H9 (cell line): ENCODE data around the gene PTPRN2. TPM values are rescaled to one million over a fixed set of nuclear protein-coding genes. Genes with fewer than 3 reads are reported as not detected.

Source experiments
- DNase-seq: peaks from one replicate; pipeline ENCODE4 v3.0.0-alpha.2; 2017
- H2AFZ ChIP-seq: one replicate; pipeline ENCODE4 v1.6.1; 2013; ENCODE audit warnings: mild to moderate bottlenecking, low read length, control low read depth, moderate library complexity
- H2AK5ac ChIP-seq: 2 replicates; pipeline ENCODE4 v1.6.1; 2013; ENCODE audit warnings: low read length, control low read depth, mixed read lengths; ENCODE audit not compliant: insufficient read length
- H2BK120ac ChIP-seq: one replicate; pipeline ENCODE4 v1.6.1; 2013; ENCODE audit warnings: low read depth, mild to moderate bottlenecking, low read length, control low read depth, inconsistent platforms; ENCODE audit not compliant: poor library complexity, severe bottlenecking
- H2BK12ac ChIP-seq: 2 replicates; pipeline ENCODE4 v1.6.1; 2013; ENCODE audit warnings: low read length, control low read depth, mixed read lengths, low read depth; ENCODE audit not compliant: insufficient read length
- H2BK15ac ChIP-seq: 2 replicates; pipeline ENCODE4 v1.6.1; 2013; ENCODE audit warnings: low read depth, low read length, control low read depth
- H2BK20ac ChIP-seq: one replicate; pipeline ENCODE4 v1.6.1; 2013; ENCODE audit warnings: low read depth, mild to moderate bottlenecking, low read length, control low read depth, inconsistent platforms; ENCODE audit not compliant: poor library complexity, severe bottlenecking
- H2BK5ac ChIP-seq: 2 replicates; pipeline ENCODE4 v1.6.1; 2013; ENCODE audit warnings: low read length, control low read depth, mixed read lengths; ENCODE audit not compliant: insufficient read length
- H3K14ac ChIP-seq: 2 replicates; pipeline ENCODE4 v1.6.1; 2013; ENCODE audit warnings: low read length, control low read depth; ENCODE audit not compliant: insufficient read depth
- H3K18ac ChIP-seq: 2 replicates; pipeline ENCODE4 v1.6.1; 2013; ENCODE audit warnings: low read depth, mild to moderate bottlenecking, mixed read lengths, low read length, control low read depth; ENCODE audit not compliant: insufficient read length
- H3K23ac ChIP-seq: 2 replicates; pipeline ENCODE4 v1.6.1; 2013; ENCODE audit warnings: low read length, control low read depth, mixed read lengths, low read depth; ENCODE audit not compliant: insufficient read length
- H3K23me2 ChIP-seq: 2 replicates; pipeline ENCODE4 v1.6.1; 2013; ENCODE audit warnings: low read depth, mild to moderate bottlenecking, mixed read lengths, low read length, control low read depth; ENCODE audit not compliant: insufficient read length, poor library complexity, severe bottlenecking
- H3K27ac ChIP-seq: 2 replicates; pipeline ENCODE4 v1.5.1; 2013; ENCODE audit warnings: low read length, control low read depth, mixed read lengths, low read depth; ENCODE audit not compliant: insufficient read length
- H3K27me3 ChIP-seq: 2 replicates; pipeline ENCODE4 v1.6.1; 2013; ENCODE audit warnings: low read length, control low read depth, inconsistent platforms; ENCODE audit not compliant: insufficient read depth
- H3K4ac ChIP-seq: 2 replicates; pipeline ENCODE4 v1.6.1; 2013; ENCODE audit warnings: low read depth, mild to moderate bottlenecking, control low read depth, inconsistent platforms, low read length, moderate library complexity
- H3K4me1 ChIP-seq: 2 replicates; pipeline ENCODE4 v1.6.1; 2013; ENCODE audit warnings: low read length, control low read depth, inconsistent platforms; ENCODE audit not compliant: insufficient read depth
- H3K4me2 ChIP-seq: 2 replicates; pipeline ENCODE4 v1.6.1; 2013; ENCODE audit warnings: low read length, control low read depth, mixed read lengths; ENCODE audit not compliant: insufficient read length, insufficient read depth
- H3K56ac ChIP-seq: 2 replicates; pipeline ENCODE4 v1.6.1; 2013; ENCODE audit warnings: low read depth, mild to moderate bottlenecking, mixed read lengths, low read length, control low read depth; ENCODE audit not compliant: insufficient read length
- H3K79me1 ChIP-seq: 2 replicates; pipeline ENCODE4 v1.6.1; 2013; ENCODE audit warnings: low read depth, mild to moderate bottlenecking, moderate library complexity, low read length, control low read depth, inconsistent platforms; ENCODE audit not compliant: insufficient read depth, poor library complexity, severe bottlenecking
- H3K79me2 ChIP-seq: 2 replicates; pipeline ENCODE4 v1.6.1; 2013; ENCODE audit warnings: low read length, control low read depth, inconsistent platforms; ENCODE audit not compliant: insufficient read depth
- H3K9ac ChIP-seq: 2 replicates; pipeline ENCODE4 v1.6.1; 2013; ENCODE audit warnings: low read length, control low read depth, mixed read lengths; ENCODE audit not compliant: insufficient read length; ENCODE audit errors: extremely low read depth
- H3K9me3 ChIP-seq: one replicate; pipeline ENCODE4 v1.6.1; 2013; ENCODE audit warnings: low read depth, low read length, inconsistent platforms; ENCODE audit not compliant: control insufficient read depth
- H3T11ph ChIP-seq: one replicate; pipeline ENCODE4 v1.6.1; 2013; ENCODE audit warnings: mild to moderate bottlenecking, low read length, control low read depth, inconsistent platforms
- H4K20me1 ChIP-seq: one replicate; pipeline ENCODE4 v1.6.1; 2013; ENCODE audit not compliant: control insufficient read depth, insufficient read length, insufficient read depth
- H4K5ac ChIP-seq: 2 replicates; pipeline ENCODE4 v1.6.1; 2013; ENCODE audit warnings: low read depth, mild to moderate bottlenecking, mixed read lengths, low read length, control low read depth; ENCODE audit not compliant: insufficient read length
- H4K8ac ChIP-seq: replicated peaks from 2 replicates; pipeline ENCODE4 v1.6.1; 2013; ENCODE audit warnings: low read length, control low read depth, mixed read lengths, low read depth; ENCODE audit not compliant: insufficient read length
- H4K91ac ChIP-seq: 2 replicates; pipeline ENCODE4 v1.6.1; 2013; ENCODE audit warnings: low read depth, mild to moderate bottlenecking, moderate library complexity, mixed read lengths, low read length, control low read depth; ENCODE audit not compliant: insufficient read length
- H3K27ac Mint-ChIP-seq, 3 experiments: 2 replicates in 2 of 3; 3 replicates in 1 of 3; pipeline ENCODE4 v1.8.0; 2020 to 2021; ENCODE audit warnings: mixed read lengths in 3 of 3, mild to moderate bottlenecking in 1 of 3, moderate library complexity in 1 of 3
- H3K27me3 Mint-ChIP-seq: 2 replicates; pipeline ENCODE4 v1.8.0; 2021; ENCODE audit warnings: low read depth, mild to moderate bottlenecking, moderate library complexity, mixed read lengths
- H3K36me3 Mint-ChIP-seq, 3 experiments: 2 replicates in 2 of 3; 3 replicates in 1 of 3; pipeline ENCODE4 v1.8.0; 2020 to 2021; ENCODE audit warnings: low read depth in 3 of 3, mixed read lengths in 3 of 3; ENCODE audit not compliant: insufficient read depth in 1 of 3
- H3K4me1 Mint-ChIP-seq, 2 experiments: 2 replicates each; pipeline ENCODE4 v1.8.0; 2020; ENCODE audit warnings: mixed read lengths in 2 of 2
- H3K4me3 Mint-ChIP-seq, 2 experiments: 2 replicates in 1 of 2; 3 replicates in 1 of 2; pipeline ENCODE4 v1.8.0; 2020 to 2021; ENCODE audit warnings: mild to moderate bottlenecking in 2 of 2, mixed read lengths in 2 of 2, moderate library complexity in 1 of 2
- H3K9me3 Mint-ChIP-seq, 2 experiments: 2 replicates in 1 of 2; 3 replicates in 1 of 2; pipeline ENCODE4 v1.8.0; 2020; ENCODE audit warnings: mild to moderate bottlenecking in 2 of 2, mixed read lengths in 2 of 2, moderate library complexity in 1 of 2
- CTCF ChIP-seq: fragments of 200-600 bp; sonication (generic); conservative IDR thresholded peaks from 3 replicates; pipeline ENCODE4 v1.8.0; 2021; ENCODE audit warnings: antibody characterized with exemption, mild to moderate bottlenecking
- WGBS: extraction: QIAGEN DNeasy Blood & Tissue Kit; methylation state at CpG from one replicate; pipeline ENCODE4 v1.1.7; 2013; ENCODE audit warnings: missing lambda C conversion rate, low lambda C conversion rate, mixed read lengths; ENCODE audit not compliant: insufficient read length; ENCODE audit errors: extremely low coverage; 5-methylcytosine and 5-hydroxymethylcytosine counted together
- total RNA-seq: library from RNA; stranded (reverse); gene quantifications from 2 replicates; pipeline ENCODE4 v1.2.1, GENCODE V29; 2021

PTPRN2 gene
- total RNA-seq, 1 experiment from 2014 or later = 5.2 TPM

- Histone ChIP-seq H2BK120ac (no peak overlapping the region), H2AK5ac (no peak overlapping the region), H3K4me2 (no peak overlapping the region), H3K27ac (no peak overlapping the region), H3K23ac (no peak overlapping the region), H3K79me2 (no peaks in the 10 kb centered on the region), H2BK15ac (no peak overlapping the region), H3K4ac (no peak overlapping the region), H4K91ac (no peak overlapping the region), H3K14ac (no peak overlapping the region), H2BK20ac (no peak overlapping the region), H3T11ph (no peak overlapping the region), H3K56ac (no peak overlapping the region), H3K27me3 (no peaks in the 10 kb centered on the region), H3K79me1 (no peaks in the 10 kb centered on the region), H3K23me2 (no peaks in the 10 kb centered on the region), H4K8ac (no peak overlapping the region), H3K9ac (no peak overlapping the region), H3K9me3 (peaks cover 12% of the 10 kb centered on the region), H2BK5ac (no peak overlapping the region), H4K20me1 (no peaks in the 10 kb centered on the region), H3K4me1 (no peaks in the 10 kb centered on the region), H3K18ac (no peak overlapping the region), H2BK12ac (no peak overlapping the region), H4K5ac (no peak overlapping the region), H2AFZ (no peak overlapping the region)
- H3K4me3 Mint-ChIP-seq = no peak overlapping the region
- no peak for DNase-seq
- WGBS = no CpG with 5 or more reads among the region's 17 CpGs
- H3K27ac Mint-ChIP-seq = no peak overlapping the region
- peaks cover 14 to 23% of the 10 kb centered on the region in 2 experiments for H3K9me3 Mint-ChIP-seq
- peaks cover 0 to 3% of the 10 kb centered on the region in 2 experiments; a peak in 1 of 4 replicates for H3K4me1 Mint-ChIP-seq
- H3K36me3 Mint-ChIP-seq = peaks cover 9 to 15% (median 13%) of the 10 kb centered on the region in 3 experiments
- peaks cover 8% of the 10 kb centered on the region; the same call in 1 of the 2 replicates for H3K27me3 Mint-ChIP-seq
- no peak for TF ChIP-seq CTCF
Measured at GRCh38 chr7:158063850-158064610, 523.6 kb downstream of the PTPRN2 start.
